GM18508 (cell line): Measurements from ENCODE around the gene UBE2S.

Experiments
- ATAC-seq: cut with Tn5 transposase; IDR thresholded peaks from one replicate; pipeline ENCODE4 v1.9.1; 2021; ENCODE audit warnings: moderate number of reproducible peaks; ENCODE audit not compliant: insufficient read depth, unreplicated experiment

Gene UBE2S

GRCh38 chr19:55384920-55385723 is 22.5 kb downstream of the UBE2S start:
- ATAC-seq = peak; percentile 31

- no peak for ATAC-seq
Observed at GRCh38 chr19:55384131-55384919, 23.3 kb downstream of the UBE2S start, which contains the start of gene TMEM238. Gene TMEM238 (minus strand): TSS chr19:55384292. CDS start chr19:55384259, 33 bp downstream.

- ATAC-seq = no peak
Observed at GRCh38 chr19:55383279-55384130, 24.1 kb downstream of the UBE2S start.

GRCh38 chr19:55382522-55383054 is 25.0 kb downstream of the UBE2S start:
- ATAC-seq = no peak

- no peak for ATAC-seq
Observed at GRCh38 chr19:55382013-55382412, 25.6 kb downstream of the UBE2S start.

- no peak for ATAC-seq
Observed at GRCh38 chr19:55379174-55379573, 28.4 kb downstream of the UBE2S start.

GRCh38 chr19:55377356-55378131 is 30.0 kb downstream of the UBE2S start:
- ATAC-seq = no peak

- no peak for ATAC-seq
Observed at GRCh38 chr19:55376241-55376933, 31.2 kb downstream of the UBE2S start, which contains the start of gene TMEM190. Gene TMEM190 (plus strand): TSS chr19:55376826. CDS start chr19:55376854, 28 bp downstream.

GRCh38 chr19:55373993-55374757 is 33.4 kb downstream of the UBE2S start:
- ATAC-seq = no peak

- no peak for ATAC-seq
Observed at GRCh38 chr19:55373306-55373992, 34.1 kb downstream of the UBE2S start.

GRCh38 chr19:55372316-55373081 is 35.1 kb downstream of the UBE2S start:
- no peak for ATAC-seq

- ATAC-seq = no peak
Observed at GRCh38 chr19:55370305-55370988, 37.1 kb downstream of the UBE2S start, which contains the start of gene IL11. Gene IL11 (minus strand): TSS chr19:55370463. CDS start chr19:55370310, 153 bp downstream.

- no peak for ATAC-seq
Observed at GRCh38 chr19:55369653-55370304, 37.8 kb downstream of the UBE2S start.

- no peak for ATAC-seq
Observed at GRCh38 chr19:55368701-55369563, 38.7 kb downstream of the UBE2S start.

- ATAC-seq = no peak
Observed at GRCh38 chr19:55368106-55368505, 39.5 kb downstream of the UBE2S start.
